Esophagus squamous epithelium (tissue), 4 donors: ENCODE data around the gene EIF2D.

Experiments
- POLR2A ChIP-seq, 4 donors: fragments of 450-650 bp; IDR thresholded peaks; one replicate each; pipeline ENCODE4 v1.6.1; 2017; ENCODE audit warnings: antibody characterized with exemption in 4 of 4, mild to moderate bottlenecking in 4 of 4, moderate library complexity in 3 of 4
- TF ChIP-seq, protein P1 (sequence below), 6 experiments: fragments of 450-650 bp in 4 of 6; fragments of 200-600 bp in 2 of 6; sonication (generic) in 2 of 6; IDR thresholded peaks; one replicate each; pipeline ENCODE4 v1.5.1; 2016 to 2019; ENCODE audit warnings: antibody characterized with exemption in 6 of 6, mild to moderate bottlenecking in 4 of 6, moderate library complexity in 4 of 6

DNA sequence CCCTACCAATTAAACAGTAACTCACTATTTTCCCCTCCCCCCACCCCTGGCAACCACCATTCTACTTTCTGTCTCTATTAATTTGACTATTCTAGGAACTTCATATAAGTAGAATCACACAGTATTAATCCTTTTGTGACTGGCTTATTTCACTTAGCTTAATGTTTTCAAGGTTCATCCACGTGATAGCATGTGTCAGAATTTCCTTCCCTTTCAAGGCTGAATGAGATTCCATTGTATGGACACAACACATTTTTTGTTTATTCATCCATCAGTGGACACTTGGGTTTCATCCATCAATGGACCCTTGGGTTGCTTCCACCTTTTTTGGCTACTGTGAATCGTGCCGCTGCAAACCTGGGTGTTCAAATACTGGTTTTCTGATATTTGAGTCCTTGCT lies 41.7 kb downstream of the EIF2D start:
- TF ChIP-seq, protein P1, sequence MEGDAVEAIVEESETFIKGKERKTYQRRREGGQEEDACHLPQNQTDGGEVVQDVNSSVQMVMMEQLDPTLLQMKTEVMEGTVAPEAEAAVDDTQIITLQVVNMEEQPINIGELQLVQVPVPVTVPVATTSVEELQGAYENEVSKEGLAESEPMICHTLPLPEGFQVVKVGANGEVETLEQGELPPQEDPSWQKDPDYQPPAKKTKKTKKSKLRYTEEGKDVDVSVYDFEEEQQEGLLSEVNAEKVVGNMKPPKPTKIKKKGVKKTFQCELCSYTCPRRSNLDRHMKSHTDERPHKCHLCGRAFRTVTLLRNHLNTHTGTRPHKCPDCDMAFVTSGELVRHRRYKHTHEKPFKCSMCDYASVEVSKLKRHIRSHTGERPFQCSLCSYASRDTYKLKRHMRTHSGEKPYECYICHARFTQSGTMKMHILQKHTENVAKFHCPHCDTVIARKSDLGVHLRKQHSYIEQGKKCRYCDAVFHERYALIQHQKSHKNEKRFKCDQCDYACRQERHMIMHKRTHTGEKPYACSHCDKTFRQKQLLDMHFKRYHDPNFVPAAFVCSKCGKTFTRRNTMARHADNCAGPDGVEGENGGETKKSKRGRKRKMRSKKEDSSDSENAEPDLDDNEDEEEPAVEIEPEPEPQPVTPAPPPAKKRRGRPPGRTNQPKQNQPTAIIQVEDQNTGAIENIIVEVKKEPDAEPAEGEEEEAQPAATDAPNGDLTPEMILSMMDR (IDR thresholded peaks at IDR 0.05) = no peak
- TF ChIP-seq POLR2A (IDR thresholded peaks at IDR 0.05) = no peak
